NOMO-1 (cell line): Measurements from ENCODE around the gene FLVCR2.
"Not testable (repeated sequence)": the region's sequence is repeated elsewhere in the genome, so short reads cannot be mapped to it uniquely, and the experiment has no call there.

ENCODE experiments used
- DNase-seq, 2 experiments: peaks; one replicate each; lab custom pipeline; 2025; ENCODE audit not compliant: unreplicated experiment in 2 of 2; lab: John Stamatoyannopoulos, UW

FLVCR2 gene

DNA sequence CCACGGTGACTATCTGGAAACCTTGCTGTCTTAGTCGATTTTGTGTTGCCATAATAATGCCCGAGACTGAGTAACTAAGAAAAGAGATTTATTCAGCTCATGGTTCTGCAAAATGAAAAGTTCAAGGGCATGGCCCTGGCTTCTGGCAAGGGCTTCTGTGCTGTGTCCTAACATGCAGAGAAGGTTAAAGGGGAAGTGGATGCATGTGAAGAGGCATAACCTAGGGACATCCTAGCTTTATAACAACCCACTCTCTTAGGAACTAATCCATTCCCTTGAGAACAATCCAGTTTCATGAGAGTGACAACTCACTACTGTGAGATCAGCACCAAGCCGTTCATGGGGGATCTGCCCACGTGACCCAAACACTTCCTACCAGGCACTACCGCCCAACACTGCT is 11.5 kb downstream of the FLVCR2 start:
- no peak for DNase-seq

DNA sequence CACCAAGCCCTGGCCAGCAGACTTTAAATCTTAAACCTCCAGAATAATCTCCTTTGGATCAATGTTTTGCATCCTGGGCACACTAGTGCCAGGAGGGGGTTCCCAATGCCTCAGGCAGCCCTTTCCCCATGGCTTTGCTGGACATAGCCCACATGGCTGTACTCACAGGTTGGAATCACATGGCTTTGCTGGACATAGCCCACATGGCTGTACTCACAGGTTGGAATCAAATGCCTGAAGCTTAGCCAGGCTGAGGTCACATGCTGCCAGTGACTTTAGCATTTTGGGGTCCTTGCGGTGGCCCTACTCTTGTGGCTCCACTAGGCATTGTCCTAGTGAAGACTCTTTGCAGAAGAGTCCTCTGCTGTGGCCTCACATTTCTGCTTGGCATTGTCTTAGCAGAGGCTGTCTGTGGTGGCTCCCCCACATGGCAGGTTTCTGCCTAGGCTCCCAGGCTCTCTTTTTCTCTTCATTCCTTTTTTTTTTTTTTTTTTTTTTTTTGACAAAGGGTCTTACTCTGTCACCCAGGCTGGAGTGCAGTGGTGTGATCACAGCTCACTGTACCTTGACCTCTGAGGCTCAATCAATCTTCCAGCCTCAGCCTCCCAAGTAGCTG is 13.0 kb downstream of the FLVCR2 start:
- no peak for DNase-seq

DNA sequence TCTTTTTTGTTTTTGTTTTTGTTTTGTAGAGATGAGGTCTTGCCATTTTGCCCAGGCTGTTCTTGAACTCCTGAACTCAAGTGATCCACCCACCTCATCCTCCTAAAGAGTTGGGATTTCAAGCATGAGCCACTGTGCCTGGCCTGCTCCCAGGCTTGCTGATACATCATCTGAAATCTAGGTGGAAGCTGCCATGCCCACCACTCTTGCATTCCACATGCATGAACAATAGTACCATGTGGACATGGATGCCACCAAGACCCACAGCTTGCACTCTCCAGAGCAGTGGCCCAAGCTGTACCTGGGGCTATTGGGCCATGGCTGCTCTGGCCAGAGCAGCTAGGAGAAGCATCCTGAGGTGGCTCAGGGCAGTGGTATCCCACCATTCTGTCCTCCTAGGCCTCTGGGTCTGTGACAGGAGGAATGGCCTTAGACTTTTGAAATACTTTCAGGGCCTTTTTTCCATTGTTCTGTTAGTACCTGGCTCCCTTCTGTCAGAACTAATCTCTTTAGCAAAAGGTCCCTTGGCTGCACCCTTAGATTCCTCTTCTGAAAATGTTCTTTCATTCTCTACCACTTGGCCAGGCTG is 13.7 kb downstream of the FLVCR2 start:
- no peak for DNase-seq

DNA sequence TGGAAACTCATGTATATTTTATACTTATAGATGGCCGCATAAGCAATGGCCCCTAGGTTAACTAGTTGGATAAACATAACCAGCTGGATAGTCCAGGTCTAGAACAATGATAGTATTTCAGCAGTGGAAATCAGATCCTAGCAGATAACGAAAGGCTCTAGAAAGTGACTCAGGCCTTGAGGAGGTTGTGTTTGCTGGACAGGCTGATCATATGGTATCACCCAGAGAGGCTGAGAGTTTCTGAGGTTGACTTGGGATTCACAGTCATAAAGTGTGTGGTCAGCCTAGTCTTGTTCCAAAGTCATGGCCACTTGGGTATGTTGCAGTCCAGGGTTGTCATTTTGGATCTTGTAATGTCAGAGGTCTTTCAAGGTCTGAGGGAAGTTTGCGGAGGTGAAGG is 16.8 kb downstream of the FLVCR2 start:
- DNase-seq, result no peak

DNA sequence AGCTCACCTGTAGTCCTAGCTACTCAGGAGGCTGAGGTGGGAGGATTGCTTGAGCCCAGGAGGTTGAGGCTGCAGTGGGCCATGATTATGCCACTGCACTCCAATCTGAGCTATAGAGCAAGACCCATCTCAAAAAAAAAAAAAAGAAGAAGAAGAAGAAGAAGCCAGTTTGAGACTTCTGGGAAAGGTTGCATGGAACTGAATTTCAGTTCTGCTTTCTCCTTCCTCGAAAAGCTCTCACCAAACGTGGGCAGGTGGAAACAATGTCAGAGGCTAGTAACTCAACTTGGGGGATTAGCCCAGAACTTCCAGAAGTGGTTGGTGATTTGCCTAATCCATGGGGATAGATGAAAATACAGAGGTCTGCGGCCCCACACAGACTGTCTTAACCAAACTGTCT is 18.7 kb downstream of the FLVCR2 start:
- peak; percentile 60 to 79 for DNase-seq

DNA sequence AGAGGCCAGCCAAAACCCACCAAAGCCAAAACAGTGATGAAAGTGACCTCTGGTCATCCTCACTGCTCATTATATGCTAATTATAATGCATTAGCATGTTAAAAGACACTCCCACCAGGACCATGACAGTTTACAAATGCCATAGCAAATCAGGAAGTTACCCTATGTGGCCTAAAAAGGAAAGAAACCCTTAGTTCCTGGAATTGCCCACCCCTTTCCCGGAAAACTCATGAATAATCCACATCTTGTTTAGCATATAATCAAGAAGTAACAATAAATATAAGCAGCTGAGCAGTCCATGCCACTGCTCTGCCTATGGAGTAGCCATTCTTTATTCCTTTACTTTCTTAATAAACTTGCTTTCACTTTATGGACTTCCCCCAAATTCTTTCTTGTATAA is 21.7 kb downstream of the FLVCR2 start:
- not testable (repeated sequence) for DNase-seq

DNA sequence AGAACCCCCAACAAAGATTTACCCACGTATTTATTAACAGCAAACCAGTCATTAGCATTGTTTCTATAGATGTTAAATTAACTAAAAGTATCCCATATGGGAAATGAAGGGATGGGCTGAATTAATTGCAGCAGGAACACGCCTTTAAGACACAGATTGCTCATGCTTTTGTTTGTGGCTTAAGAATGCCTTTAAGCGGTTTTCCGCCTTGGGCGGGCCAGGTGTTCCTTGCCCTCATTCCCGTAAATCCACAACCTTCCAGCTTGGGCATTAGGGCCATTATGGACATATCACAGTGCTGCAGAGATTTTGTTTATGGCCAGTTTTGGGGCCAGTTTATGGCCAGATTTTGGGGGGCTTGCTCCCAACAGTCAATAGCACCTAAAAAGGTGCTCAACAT is 22.6 kb downstream of the FLVCR2 start:
- not testable (repeated sequence) for DNase-seq

DNA sequence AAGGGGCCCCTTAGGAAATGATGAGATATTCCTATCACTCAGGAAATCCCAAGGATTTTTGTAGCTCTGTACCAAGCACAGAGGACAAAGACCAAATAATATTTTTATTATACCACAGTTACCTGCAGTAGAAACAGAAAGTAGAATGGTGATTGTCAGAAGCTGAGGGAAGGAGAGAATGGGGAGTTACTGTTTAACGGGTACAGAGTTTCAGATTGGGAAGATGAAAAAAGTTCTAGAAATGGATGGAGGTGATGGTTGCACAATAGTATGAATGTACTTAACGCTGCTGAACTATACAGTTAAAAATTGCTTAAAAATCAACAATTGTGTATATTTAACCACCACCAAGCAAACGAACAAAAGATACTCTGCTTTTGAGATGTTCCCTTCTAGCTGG is 24.1 kb downstream of the FLVCR2 start:
- DNase-seq, result no peak

DNA sequence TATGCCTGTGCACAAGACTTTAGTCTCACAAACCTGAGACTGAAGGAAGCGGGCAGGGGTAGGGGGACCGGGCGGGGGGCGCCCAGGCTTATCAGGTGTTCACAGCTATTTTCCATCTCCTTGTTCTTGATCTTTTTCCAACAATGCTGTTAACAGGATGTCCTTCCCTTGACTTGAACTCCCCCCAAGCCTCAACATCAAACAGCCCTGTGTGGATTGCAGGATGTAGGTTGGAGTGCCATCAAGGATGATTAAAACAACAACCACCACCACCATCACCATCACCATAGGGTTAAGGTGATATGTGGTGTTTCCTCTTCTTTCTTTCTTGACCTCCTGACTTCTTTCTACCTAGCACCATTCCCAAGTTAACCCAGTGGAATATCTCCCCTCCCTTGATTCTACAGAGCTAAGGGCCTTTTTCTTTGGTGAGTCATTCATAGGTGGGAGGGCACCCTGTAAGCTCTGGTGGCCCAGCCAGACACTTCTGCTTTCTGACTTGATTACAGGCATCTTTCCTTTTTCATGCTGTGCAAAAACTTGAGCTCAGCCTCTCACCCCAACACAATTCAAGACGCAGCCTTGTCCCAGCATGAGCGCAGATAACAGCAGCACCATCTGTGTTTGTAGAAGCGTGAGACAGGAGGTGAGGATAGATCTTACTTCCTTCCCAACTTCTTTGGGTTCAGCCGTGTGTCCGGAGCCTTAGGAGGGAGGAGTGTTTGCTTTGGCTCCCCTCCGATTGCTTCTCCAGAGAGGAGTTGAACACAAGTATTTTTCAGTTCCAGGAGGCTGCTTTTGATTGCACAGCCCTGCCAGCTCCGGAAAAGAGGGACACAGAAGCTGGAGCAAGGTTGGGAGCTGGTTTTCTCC is 26.8 kb downstream of the FLVCR2 start:
- DNase-seq, result peak; percentile 58 to 79

DNA sequence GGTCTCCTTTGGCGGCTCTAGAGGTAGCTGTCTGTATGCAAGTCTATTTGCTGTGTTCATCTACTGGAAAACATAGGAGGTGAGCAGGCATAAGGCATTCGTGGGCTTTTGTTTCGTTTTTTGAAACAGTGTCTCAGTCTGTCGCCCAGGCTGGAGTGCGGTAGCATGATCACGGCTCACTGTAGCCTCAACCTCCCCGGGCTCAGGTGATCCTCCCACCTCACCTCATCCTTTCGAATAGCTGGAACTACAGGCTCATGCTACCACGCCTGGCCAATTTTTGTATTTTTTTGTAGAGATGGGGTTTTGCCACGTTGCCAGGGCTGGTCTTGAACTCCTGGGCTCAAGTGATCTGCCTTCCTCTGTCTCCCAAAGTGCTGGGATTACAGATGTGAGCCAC is 27.5 kb downstream of the FLVCR2 start:
- no peak for DNase-seq

DNA sequence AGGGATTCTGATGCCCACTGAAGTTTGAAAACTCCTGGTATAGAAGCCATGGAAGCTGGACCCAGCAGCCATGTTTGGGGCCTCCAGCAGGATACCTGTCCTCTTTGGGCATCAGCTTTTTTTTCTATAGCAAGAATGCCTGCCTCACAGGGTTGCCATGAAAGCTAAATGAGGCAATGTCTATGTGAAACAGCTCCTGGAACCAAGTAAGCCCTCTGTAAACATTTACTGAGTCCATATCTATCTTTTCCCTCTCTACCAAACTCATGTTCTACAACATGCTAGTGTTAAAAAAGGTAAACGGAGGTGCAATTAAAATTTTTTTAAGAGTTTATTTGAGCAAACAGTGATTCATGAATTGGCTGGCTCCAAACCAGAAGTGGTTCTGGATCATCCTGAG is 28.6 kb downstream of the FLVCR2 start:
- no peak for DNase-seq

DNA sequence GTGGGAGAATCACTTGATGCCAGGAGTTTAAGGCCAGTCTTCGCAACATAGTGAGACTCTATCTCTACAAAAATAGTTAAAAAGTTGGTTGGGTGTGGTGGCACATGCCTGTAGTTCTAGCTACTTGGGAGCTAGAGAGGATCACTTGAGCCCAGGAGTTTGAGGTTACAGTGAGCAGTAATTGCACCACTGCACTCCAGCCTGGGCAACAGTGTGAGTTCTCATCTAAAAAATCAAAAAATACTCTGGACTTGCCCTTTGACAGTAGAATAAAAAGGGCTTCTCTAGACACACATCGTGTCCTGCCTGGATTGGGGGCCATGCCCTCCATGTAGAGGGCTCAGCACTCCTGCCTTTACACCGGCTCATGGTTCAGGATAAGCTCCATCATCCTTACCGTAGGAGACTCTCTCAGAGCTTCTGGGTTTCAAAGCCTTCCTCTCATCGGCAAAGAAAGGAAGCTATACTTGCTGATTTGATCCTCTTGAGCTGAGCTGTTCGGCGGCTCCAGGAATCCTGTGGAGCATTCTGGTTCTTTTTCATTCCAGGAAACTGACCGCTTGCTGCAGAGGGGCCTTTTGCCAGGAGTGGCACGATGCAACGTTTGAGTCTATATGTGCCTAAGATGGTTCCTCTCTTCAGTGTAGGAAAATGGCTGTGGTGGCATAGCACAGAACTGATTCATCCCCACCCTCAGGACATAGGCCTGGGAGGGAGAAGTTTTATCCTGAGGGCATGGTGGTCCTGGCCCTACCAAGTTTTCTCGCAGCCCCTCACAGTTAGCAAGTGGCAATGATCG is 29.6 kb downstream of the FLVCR2 start:
- DNase-seq, result no peak

DNA sequence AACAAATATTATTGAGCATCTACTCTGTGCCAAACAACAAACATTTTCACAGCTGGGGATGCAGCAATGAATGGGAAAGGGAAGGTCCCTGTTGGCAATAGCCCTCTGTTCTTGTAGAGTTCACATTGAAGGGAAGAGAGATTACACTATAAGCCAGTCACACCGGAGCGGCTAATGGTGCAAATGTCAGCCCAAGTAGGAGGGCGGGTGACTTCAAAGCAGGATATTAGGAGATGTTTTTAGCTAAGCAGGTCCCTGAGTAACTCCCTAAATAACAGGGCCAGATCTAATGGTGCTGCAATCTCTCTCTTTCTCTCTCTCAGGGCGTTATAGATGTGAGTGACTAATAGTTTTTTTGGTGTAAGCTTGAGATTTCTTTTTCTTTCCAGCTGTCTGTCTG is 30.7 kb downstream of the FLVCR2 start:
- DNase-seq, result no peak

DNA sequence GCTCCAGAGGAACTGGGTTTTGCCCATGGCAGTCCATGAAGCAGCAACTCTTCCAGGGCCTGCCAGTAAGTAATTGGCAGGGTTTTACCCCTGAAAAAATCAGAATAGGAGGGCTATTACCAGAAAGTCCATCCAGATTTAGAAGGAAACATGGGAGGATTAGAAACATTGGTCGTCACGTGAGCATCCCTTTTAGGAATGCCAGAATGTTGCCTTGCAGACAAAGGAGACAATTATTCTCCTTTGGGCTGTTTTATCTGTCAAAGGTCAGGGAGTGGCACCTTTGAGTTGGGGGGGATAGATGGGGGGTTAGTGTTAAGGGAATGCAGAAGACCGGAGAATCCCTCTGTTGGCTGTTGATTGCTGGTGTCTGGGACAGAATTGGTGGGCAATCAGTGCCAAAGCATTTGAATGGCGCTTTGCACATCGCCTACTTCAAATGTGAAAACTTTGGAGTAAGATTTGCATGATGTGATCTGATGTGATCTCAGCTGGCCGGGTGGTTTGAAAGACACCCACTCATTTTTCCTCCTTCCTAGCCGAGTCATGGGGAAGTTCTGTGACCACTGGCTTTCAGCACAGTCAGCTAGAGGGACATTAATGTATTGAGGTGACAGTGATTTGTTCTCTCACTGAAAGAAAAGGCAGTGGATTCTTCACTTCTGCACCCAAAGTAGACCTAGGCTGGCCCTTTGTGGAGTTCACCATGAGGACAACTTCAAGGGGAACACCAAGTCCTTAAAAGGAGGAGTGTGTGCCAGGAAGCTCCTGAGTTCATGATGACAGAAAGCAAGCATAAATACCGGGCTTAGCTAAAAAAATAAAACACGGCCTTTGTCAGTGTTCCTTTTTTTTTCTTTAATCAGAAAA is 31.4 kb downstream of the FLVCR2 start:
- DNase-seq, result no peak

DNA sequence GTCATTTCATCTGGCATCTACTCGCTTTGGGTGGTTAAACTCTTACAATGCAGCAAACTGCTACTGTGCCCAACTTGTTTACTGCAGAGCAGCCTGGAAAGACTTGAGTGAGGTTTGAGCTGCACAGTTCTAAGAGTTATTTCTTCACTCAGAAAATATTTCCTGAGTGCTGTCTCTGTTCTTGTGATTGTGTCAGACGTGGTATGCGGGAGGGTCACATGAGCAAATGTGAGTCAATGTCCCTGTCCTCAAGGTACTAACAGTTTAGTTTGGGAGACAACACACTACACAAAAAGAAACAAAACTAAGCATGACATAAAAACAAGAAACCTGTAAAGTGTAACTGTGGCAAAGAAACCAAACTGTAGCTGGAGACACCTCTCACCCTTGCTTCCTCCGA is 32.4 kb downstream of the FLVCR2 start:
- no peak for DNase-seq

DNA sequence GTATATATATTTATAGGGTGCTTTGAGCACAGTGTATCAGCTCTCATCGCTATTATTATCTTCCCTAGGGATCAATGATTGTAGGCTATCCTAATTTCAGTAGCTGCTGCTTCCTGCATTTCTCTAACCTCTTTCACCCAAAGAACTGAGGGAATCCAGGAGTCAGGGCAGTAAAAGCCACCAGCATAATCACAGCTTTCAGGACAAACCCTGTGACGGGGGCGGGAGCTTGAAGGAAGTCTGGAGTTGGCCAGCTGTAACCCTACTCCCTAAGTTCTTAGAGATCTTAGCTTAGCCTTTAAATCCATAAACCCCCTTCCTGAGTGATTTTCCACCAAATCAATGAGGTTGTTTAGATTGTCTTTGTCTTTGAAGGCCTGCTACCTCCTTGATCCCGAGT is 33.7 kb downstream of the FLVCR2 start:
- no peak for DNase-seq

DNA sequence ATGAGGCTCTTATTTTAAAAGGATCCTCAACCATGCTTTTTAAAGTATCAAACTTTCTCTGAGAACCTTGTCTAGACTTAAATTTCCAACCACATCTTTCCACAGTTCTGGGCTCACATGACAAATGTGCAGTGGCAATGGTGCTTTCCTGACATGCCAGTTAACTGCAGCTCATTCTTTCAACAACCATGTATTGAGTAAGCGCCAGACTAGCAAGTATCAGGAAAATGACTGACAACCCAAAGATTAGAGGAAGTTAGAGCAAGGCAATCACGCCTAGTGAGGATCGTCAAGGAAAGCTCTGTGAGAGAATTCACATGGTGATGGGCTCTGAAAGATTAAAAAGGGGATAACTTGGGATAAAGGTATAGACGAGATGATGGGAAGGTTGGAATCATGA is 35.8 kb downstream of the FLVCR2 start:
- peak; percentile 50 to 64 for DNase-seq

DNA sequence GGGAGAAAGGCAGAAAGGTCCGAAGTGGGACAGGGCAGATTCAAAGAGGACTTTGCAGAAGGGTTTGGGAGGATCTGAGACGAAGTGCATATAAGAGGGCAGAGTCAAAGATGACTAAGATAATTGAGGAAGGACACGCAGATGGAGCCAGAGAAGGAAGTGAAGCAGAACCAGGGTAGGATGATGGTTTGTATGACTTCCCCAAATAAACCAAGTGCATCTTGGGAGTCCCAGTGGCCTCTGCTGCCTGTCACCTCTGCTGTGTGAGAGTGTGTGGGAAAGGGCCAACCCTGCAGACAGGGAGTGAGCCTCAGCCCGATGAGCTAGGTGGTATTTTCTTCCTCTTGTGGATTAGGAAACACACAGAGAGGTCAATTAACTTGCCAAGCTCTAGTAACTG is 36.8 kb downstream of the FLVCR2 start:
- DNase-seq, result peak; percentile 72 to 96

DNA sequence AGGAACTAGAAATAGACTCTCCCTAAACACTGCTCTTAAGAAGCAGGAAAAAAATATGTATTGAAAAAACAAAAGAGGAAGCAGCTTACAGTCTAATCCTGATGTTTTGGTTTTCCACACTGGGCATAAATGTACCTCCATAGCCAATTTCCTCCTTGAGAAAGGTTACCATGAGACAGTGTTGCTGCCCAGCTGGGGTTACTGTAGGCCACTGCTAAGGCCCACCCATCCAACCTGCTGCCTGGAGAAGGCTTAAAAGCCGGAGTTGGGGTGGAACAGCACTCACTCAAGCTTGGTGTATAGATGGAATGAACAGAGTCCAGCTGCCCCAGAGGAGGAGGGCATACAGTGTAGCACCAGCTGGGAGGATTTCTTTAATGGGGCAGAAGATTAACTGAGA is 41.1 kb downstream of the FLVCR2 start:
- DNase-seq, result no peak

DNA sequence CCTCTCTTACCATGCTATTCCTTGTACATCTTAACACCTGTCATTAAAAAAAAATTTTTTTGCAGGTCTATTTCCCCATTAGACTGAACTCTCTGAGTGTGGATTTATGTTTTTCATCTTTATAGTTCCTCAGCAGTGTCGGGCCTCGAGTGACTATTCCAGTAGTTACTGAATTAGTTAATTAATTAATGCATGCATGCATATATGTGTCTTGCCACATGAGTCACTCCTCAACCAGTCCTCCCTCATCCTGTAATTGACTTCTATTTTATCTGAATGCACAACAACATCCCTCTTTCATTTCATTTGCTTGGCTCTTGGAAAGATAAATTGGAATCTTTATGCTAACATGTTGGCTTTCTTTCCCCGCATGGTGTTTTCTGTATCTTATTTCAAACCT is 46.6 kb downstream of the FLVCR2 start:
- DNase-seq, result no peak
